GM21390 (cell line): ENCODE data around the gene FUT7.
A peak's percentile ranks its signal among the peaks of the same experiment; 100 is the strongest.
"Not testable (repeated sequence)": the region's sequence is repeated elsewhere in the genome, so short reads cannot be mapped to it uniquely, and the experiment has no call there.

ENCODE experiments used
- ATAC-seq: cut with Tn5 transposase; IDR thresholded peaks from one replicate; pipeline ENCODE4 v1.9.1; 2021; ENCODE audit not compliant: unreplicated experiment

FUT7 gene

DNA sequence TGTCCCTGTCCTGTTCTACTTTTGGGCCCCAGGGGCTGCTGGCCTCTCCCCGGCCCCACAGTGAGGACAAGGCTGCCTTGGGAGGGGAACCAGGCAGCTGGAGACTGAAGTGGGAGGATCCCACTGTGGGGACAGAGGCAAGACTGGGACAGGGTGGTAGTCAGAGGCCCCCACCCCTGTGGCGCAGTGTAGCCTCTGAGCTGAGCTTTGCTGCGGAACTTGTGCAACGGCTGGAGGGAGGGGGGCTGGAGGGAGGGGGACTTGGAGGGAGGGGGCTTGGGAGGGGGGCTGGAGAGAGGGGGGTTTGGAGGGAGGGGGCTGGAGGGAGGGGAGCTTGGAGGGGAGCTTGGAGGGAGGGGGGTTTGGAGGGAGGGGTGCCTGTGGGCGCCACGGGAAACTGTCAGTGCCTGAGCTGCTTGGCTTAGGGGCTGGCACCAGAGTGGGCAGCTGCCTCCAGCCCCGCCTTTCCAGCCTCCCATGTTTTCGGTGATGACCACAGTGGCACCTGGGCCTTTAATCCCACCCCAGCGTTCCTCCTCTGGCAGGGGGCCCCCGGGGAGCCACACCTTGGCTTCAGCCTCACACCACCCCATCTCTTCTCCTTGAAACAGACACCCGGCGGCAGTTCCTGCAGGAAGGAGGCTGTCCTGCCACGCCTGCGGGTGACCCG is 2.3 kb upstream of the FUT7 start:
- no peak for ATAC-seq

DNA sequence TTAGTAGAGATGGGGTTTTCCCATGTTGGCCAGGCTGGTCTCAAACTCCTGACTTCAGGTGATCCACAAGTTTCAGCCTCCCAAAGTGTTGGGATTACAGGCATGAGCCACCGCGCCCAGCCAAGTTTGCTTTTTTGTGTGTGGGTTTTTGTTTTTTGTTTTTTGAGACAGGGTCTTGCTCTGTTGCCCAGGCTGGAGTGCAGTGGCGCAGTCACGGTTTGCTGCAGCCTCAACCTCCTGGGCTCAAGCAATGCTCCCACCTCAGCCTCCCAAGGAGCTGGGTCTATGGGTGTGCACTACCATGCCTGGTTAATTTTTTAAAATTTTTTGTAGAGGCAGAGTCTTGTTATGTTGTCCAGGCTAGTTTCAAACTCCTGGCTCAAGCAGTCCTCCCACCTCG is 1.6 kb upstream of the FUT7 start:
- not testable (repeated sequence) for ATAC-seq

DNA sequence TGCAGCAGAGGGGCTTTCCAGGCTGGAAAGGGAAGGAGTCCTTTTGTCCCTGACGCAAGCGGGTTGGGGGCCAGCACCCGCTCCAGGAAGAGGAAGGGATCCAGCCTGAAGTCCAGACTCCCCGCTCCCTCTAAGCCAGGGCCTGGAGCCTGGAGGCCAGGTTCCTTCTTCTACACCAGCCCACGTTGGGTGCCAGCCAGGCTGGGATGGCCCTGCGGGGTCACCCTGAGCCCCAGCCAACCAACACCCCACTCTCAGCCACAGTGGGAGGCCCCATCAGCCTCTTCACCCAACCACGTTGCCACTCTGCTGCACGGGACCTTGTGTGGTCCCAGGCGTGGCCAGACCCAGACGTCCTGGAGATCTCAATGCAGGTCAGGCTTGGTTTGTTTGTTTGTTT is 970 bp upstream of the FUT7 start:
- no peak for ATAC-seq

DNA sequence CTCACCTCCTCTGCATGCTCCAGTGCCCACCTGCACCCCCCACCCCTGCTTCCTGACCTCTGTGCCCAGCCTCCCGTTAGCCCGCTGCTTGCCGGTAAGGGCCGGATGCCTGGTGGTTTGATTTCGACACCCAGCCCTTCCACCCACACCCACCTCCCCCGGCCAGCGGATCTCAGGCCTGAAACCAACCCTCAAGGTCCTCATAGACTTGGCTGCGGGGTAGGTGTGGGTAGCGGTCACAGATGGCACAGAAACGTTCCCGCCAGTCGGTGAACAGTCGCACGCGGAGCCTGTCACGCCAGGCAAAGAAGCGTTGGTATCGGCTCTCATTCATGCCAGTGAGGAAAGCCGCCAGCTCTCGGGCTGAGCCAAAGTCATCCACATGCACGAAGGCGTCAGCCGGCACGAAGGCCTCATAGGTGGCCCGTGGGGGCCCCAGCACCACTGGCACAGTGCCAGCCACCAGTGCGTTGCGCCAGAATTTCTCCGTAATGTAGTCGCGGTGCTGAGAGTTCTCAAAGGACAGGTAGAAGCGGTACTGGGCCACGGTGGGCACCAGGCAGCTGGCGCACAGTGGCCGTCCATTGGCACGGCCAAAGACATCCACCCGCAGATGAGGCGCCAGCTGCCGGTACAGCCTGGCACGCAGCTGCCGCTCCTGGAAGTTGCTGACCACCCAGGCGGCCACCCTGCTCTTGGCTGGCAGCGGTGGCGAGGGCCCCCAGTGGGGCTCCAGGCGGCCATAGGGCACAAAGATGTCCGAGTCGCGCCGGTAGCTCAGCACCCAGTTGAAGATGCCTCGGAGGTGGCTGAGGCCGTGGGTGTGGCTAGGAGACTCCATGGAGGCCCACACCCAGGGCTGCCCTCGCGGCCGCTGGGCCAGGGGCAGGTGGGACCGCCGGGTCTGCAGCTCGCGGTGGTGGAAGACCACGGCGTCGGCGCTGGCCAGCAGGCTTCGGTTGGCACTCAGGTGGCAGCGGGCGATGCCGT is 1.1 kb downstream of the FUT7 start:
- ATAC-seq, result no peak

DNA sequence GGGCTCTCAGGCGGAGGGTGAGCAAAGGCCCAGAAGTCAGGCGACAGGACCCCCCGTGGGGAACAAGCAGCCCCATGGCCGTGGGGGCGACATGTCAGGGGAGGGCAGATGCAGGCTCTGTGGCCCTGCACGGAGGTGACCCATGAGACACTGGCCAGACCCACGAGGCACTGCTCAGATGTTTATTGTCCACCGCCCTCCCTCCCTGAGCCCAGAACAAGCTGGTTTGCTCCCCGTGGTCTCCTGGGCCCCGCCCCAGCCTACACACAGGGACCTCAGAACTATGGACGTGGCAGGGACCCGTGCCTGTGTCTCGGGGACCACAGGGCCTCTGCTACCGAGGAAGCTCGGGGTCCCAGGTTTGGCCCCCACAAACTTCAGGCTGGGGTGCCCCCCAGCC is 1.9 kb downstream of the FUT7 start:
- no peak for ATAC-seq

DNA sequence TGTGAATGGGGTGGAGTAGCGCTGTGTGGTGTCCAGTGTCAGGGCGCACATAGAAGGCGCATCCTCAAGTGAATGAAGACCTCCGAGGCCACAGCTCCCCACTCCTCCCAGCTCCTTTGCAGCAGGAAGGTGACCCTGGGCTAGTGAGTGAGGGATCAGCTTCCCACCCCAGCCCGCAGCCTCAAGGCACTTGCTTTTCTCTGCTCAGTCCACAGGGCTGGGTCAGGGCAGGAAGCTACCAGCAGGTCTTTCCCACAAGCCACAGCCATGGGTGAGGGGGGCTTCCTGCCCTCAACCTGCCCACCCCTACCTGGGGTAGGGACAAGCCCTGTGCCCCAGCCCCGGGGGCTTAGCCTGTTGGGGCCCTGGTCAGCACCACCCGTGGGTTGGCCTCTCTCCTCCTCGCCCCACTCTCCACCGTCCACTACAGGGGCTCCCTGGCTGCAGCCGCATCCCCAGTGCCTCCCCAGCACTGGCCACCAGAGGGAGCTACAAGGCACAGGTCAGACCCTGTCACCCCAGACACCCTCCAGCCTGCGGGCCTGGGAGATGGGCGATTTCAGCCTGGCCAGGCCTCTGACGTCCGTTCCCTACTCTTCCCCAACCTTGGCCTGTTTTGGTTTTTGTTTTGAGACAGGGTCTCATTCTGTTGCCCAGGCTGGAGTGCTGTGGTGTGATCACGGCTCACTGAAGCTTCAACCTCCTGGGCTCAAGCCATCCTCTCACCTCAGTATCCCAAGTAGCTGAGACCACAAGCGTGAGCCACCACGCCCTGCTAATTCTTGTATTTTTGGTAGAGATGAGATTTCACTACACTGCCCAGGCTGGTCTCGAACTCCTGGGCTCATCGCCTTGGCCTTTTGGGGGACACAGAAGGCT is 2.6 kb downstream of the FUT7 start:
- peak; percentile 44 for ATAC-seq

DNA sequence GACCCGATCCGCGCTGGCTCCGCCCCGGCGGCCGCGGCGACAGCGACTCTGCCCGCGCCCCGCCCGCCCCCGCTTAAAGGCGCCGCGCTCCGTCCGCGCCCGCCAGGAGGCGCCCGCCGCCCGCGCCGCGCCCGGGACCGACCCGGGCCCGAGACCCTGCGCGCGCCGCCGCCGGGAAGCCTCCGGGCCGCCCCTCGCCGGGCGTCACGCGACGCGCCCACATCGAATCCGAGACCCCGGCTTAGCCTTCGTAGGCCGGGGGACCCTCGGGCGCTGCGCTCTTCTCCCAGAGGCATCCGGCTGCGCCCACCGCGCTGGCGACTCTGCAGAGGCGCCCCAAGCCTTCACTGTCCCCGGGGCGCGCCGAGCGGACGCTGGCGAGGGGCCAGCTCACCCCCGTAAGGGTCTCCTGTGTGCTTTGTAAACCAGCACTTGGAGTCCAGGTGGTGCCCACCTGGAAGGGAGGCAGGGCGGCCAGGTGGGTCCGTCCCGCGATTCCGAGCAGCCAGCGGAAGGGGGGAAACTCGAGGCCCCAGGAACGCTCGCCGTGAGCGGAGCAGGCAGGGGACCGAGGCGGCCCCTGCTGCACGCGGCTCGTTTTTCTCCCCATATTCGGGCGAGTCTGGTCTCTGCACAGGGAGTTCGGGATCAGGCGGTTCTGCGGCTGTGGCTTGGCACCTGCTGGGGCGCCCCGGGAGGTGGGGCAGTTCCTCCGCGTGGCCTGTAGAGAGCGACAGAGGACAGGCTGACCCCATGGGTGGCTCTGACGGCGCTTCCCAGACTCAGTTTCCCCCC is 3.4 kb downstream of the FUT7 start:
- peak; percentile 45 for ATAC-seq

DNA sequence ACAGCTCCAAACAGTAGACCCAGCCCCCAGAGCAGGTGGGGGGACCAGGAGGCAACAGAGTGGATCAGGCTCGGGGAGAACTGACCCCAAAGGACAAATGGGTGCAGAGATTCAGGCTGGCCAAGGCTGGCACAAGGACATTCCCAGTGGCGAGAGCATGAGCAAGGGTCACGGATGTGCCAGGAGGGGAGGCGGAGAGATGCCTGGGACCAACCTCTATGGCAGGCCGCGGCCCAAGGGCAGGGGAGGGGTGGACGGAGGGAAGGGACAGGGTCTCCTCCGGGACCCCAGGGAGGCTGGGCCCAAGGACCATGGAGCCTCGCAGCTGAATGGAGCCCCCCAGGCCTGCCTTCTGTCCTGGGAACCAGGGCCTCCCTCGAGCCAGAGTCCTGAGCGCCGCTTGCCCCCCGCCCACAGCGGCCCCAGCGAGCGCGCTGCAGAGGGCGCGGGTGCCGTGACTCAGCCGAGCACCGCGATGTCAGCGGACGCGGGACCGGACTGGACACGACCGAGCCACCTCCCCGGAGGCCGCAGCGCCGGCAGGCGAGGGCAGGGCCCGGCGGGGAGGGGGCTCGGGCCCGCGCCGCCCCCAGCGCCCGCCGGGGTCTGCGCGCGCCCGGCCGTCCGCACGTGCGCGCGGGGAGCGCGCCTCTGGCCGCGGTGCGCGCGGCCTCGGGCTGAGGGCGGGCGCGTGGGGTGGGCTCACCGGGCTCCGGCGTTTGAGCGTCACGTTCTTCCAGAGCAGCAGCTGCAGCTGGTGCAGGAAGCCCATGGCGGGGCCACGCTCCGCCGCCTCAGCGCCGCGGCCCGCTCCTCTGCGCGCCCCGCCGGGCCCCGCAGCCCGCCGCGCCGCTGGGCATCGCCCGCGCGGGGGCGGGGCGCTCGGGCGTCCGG is 4.3 kb downstream of the FUT7 start, which contains the start of gene ABCA2:
TSS of gene ABCA2 (minus strand) at position 869 of the 894 bp plus-strand sequence. CDS start at position 772, 97 bp downstream.
- ATAC-seq, result no peak

DNA sequence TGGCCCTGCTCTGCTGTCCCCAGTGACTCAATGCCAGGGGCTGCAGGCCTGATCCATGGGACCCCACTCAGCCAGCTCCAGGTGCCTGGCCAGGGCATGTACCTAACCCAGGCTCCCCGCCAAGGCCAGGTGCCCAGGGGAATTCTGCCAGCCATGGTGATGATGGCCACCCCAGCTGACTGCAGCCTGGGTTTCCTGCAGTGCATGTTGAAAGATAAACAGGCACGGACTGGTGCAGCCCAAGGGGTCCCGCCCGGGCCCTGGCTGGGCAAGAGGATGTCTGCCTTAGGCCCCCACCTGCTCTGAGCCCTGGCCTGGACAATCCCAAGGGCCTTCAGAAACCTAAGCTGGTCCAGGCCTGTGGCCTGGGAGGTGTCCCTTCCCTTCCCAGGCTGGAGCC is 5.1 kb downstream of the FUT7 start:
- ATAC-seq, result no peak

DNA sequence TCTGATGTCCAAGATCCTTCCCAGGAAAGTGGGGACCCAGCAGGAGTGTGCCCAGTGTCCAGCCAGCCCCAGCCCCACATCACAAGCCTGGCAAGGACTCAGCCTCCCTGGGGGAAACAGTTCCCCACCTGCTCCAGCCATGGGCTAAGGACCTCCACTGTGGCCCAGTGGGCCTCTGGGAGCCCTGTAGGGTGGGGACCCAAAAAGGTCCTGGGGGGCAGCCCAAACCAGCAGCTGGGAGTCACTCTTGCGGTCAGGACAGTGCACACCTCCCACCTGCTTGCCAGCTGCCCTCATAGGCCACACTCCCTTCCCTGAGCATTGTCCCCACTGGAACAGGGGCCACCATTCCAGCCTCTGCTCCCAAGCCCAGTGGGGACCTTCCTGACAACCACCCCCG is 5.5 kb downstream of the FUT7 start:
- ATAC-seq, result no peak

DNA sequence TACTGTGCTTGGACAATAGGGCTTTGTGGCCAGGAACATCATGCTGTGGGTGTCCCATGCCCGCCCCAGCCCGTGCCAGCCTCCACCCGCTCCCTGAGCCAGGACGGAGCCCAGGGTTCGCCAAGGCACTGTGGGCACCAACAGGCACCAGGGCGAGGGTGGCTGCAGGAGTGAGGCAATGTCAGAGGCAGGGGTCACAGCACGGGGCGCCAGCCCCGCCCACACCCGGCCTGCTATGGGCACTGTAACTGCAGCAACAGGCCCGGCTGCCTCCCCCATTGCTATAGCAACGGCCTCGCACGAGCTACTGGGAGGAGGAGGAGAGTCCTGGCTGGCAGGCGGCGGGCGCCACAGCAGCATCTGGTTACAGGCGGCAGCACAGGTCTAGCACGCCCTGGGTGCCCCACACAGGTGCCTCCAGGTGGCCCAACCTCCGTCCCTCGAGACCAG is 6.3 kb downstream of the FUT7 start:
- ATAC-seq, result no peak

DNA sequence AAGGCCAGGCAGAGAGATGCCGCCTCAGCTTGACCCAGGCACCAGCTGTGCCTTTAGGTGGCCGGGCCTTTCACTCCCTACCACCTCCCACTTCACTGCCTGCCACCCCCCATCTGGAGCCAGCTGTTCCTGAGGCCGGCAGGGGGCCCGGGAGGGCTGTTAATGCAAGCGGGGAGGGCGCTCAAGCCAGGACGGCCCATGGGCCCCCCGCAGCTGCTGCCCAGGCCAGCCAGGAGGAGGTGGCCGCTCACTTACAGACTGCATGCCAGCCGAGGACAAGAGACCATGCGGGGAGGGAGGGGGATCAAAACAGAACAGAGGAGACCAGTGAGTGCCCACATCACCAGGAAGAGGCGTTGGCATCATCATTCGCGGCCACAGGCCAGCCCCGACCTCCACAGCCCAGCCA is 8.3 kb downstream of the FUT7 start:
- ATAC-seq, result no peak

DNA sequence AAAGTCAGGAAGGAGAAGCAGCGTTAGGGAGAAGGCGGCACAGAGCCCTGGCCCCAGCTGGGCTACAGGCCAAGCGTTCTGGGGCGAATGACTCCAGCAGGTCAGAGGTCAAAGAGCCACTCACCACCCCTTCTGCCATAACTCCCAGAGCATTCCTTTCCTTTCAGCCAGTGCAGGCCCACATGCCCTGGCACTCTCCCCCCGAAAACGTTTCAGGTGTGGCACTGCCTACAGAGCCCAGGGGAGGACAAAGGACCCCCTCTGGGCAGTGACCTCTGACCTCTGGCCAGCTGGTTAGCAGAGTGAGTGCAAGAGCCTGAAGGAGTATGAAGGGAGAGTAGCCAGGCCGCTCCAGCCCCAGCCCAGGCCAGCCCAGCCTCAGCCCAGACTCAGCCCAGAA is 8.7 kb downstream of the FUT7 start:
- ATAC-seq, result no peak

DNA sequence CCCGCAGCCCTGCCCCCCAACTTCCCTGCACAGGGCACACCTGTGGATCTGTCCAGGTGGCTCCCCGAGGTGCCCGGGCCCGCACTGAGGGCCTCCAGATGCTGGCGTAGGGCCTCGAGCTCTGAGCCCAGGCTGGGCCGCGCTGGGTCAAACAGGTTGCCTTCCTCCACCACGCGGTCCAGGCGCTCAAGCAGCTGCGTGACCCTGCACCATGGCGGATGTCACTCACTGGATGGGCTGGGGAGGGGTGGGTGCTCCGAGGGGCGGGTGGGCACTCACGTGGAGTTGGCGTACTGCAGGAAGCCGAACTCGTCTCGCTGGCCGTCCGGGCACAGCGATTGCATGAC is 9.3 kb downstream of the FUT7 start:
- ATAC-seq, result no peak

DNA sequence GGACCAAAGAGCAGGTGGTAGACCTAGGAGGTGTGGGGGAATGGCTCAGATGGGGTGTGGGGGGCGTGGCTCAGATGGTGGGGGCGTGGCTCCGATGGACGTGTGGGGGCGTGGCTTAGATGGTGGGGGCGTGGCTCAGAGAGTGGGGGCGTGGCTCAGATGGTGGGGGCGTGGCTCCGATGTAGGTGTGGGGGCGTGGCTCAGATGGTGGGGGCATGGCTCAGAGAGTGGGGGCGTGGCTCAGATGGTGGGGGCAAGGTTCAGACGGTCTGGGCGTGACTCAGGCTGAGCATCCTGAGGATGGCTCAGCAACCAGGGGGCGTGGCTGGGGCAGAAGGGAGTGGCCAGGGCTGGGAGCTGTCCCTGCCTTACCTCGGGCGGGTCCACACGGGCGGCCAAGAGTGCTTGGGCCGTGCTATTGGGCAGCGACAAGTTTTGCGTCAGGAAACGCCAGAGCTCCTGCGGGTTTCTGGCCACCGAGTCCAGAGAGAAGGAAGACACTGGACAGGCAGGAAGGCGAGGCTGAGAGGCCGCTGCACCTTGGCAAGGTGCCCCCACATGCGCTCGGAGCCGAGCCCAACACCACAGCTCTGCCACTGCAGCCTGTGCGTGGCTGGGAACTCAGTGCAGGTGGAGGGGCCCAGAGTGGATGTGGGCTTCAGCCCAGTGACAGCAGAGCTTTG is 9.8 kb downstream of the FUT7 start:
- no peak for ATAC-seq

DNA sequence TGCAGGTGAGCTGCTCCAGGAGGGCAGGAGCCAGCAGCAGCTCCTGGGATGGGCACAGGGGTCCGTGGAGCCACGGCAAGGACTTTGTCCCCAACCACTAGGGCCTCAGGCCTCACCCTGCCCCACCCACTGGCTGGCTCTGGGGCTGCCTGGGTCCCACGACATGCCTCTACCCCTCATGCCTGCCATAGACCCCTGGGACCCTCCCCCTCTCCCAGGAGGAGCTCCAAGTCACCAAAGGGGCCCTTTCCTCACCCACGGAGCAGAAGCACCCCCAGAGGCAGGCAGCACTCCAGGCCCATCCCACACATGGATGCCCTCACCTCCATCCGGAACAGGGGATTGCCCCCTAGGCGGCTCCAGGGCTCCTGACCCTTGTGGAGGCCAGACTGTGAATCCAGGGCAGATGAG is 10.3 kb downstream of the FUT7 start:
- ATAC-seq, result no peak

DNA sequence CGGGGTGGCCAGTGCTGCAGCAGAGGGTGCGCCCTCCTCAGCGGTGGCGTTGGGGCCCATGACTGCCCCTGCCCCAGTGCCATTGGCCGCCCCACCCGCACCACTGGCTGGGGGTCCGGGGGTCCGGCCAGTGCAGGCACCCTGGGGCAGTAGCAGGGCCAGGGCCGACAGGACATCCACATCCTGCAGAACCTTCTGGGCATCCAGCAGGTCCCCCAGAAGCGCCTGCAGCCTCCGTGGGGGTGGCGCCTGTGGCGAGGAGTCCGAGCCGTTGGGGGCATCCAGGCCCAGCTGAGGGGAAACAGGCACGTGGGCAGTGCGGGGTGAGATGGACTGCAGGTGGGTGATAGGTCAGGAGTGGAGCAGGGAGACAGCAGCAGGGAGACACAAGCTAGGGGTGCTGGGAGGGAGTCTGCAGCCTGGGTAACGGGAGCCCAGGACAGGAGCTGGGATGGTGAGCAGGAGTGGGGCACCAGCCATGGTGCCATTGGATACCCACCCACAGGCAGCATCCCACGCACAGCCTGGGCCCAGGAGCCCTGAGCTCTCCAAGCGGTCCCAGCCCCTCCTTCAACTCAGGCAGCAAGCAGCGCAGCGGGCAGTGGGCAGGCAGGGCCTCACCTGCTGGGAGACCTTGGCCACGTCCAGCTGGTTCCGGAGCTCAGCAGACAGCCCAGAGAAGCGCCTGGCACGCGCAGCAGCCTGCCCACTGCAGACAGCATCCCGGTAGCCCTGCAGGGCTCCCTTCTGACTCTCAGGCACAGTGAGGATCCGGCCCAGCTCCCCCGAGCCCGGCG is 10.9 kb downstream of the FUT7 start:
- ATAC-seq, result no peak
